Gastrocnemius medialis (tissue), 4 donors: ENCODE results near the gene HK3.
"Not testable (repeated sequence)": the region's sequence is repeated elsewhere in the genome, so short reads cannot be mapped to it uniquely, and the experiment has no call there.

Experiments
- POLR2A ChIP-seq, 2 donors: fragments of 450-650 bp; IDR thresholded peaks; one replicate each; pipeline ENCODE4 v1.6.1; 2017; ENCODE audit warnings: antibody characterized with exemption in 2 of 2, mild to moderate bottlenecking in 2 of 2, moderate library complexity in 2 of 2
- TF ChIP-seq, protein P1 (sequence below), 5 experiments: fragments of 450-650 bp in 3 of 5; fragments of 200-600 bp in 2 of 5; sonication (generic) in 2 of 5; IDR thresholded peaks in 4 of 5; conservative IDR thresholded peaks in 1 of 5; 1 replicate in 4 of 5; 2 replicates in 1 of 5; pipeline ENCODE4 v1.5.1; 2016 to 2019; ENCODE audit warnings: antibody characterized with exemption in 5 of 5, mild to moderate bottlenecking in 3 of 5, moderate library complexity in 3 of 5

DNA sequence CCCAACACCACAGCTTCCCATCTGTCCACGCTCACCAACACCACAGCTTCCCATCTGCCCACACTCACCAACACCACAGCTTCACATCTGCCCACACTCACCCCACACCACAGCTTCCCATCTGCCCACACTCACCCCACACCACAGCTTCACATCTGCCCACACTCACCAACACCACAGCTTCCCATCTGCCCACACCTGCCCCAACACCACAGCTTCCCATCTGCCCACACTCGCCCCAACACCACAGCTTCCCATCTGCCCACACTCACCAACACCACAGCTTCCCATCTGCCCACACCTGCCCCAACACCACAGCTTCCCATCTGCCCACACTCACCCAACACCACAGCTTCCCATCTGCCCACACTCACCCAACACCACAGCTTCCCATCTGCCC is 26.6 kb downstream of the HK3 start:
- TF ChIP-seq, protein P1, sequence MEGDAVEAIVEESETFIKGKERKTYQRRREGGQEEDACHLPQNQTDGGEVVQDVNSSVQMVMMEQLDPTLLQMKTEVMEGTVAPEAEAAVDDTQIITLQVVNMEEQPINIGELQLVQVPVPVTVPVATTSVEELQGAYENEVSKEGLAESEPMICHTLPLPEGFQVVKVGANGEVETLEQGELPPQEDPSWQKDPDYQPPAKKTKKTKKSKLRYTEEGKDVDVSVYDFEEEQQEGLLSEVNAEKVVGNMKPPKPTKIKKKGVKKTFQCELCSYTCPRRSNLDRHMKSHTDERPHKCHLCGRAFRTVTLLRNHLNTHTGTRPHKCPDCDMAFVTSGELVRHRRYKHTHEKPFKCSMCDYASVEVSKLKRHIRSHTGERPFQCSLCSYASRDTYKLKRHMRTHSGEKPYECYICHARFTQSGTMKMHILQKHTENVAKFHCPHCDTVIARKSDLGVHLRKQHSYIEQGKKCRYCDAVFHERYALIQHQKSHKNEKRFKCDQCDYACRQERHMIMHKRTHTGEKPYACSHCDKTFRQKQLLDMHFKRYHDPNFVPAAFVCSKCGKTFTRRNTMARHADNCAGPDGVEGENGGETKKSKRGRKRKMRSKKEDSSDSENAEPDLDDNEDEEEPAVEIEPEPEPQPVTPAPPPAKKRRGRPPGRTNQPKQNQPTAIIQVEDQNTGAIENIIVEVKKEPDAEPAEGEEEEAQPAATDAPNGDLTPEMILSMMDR (IDR thresholded peaks at IDR 0.05 in 4 of 5, conservative IDR thresholded peaks at IDR 0.05 in 1 of 5): not testable (repeated sequence)
- not testable (repeated sequence) for TF ChIP-seq POLR2A (IDR thresholded peaks at IDR 0.05)
